GM15510 (cell line): Measurements from ENCODE around the gene ATP6V0A4.

Experiments
- POLR2A ChIP-seq: IDR thresholded peaks from 3 replicates; pipeline ENCODE4 v1.6.1; 2011; ENCODE audit warnings: borderline replicate concordance; ENCODE audit not compliant: insufficient read length; ENCODE audit errors: extremely low read depth

ATP6V0A4 gene

GRCh38 chr7:138745189-138745588 is 52.8 kb downstream of the ATP6V0A4 start:
- TF ChIP-seq POLR2A: no peak

- TF ChIP-seq POLR2A: no peak
These were observed 56.6 kb downstream of the ATP6V0A4 start for GRCh38 chr7:138741453-138741735.

DNA sequence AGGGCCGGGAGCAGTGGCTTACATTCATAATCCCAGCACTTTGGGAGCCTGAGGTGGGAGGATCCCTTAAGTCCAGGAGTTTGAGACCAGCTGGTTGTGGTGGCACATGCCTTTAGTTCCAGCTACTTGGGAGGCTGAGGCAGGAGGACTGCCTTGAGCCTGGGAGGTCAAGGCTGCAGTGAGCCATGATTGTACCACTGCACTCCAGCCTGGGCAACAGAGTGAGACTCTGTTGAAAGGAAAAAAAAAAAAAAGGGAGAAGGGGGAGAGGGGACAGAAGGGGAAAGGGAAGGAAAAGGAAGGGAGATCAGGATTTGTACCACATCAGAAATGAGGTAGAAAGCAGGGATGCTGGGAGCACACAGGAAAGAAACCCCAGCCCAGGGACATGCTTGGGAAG is 58.1 kb downstream of the ATP6V0A4 start:
- no peak for TF ChIP-seq POLR2A

DNA sequence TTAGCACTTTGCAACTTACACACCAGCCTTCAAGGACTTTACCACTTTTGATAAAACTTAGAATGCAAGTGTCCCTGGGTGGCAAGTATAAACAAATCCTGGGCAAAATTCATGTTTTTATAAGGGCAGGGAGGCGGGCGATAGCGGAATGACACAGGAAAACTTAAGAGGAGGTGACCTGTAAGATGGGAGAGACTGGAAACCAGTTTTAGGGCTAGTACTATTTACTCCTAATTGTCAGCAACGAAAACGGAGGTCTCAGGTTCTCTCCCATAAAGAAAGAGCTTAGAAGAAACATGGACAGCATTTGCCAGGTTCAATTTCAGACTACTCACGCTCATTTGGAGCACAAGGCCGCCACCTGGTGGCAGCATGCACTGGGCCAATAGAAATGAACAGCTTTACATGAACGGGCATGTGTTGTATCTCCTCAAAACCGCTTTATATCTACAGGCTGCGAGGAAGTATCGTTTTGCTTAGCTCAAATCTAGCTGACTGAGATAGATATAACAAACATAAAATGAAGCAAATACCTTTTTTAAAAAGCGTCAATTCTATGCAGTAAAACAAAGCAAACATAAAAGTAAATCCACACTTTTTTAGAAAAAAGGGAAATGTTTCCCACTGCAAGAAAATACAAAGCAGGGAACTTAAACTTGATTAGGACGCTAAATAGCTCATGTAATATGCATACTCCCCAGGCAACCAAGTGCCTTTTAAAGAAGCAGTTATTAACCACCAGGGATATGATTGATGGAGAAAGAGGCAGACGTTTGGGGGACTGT is 59.3 kb downstream of the ATP6V0A4 start:
- no peak for TF ChIP-seq POLR2A

- no peak for TF ChIP-seq POLR2A
These were observed 59.9 kb downstream of the ATP6V0A4 start for GRCh38 chr7:138738114-138738513.

DNA sequence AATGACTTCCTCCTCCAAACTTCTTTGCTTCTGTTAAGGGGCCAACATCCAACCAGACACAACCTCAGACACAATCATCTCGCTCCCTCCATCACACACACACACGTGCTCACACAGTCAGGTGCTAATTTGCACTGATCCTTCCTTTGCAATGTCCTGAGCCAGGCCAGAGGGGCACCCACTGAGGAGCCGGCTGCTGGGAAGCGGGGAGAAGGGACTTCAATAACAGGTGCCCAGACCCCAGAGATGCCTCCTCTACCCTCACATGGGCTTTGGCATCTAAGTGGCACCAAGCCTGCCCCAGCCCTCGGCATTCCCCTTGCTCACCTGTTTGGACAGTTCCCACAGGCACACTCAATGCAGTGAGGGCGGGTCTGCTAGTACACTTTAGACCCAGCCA is 62.6 kb downstream of the ATP6V0A4 start:
- no peak for TF ChIP-seq POLR2A

DNA sequence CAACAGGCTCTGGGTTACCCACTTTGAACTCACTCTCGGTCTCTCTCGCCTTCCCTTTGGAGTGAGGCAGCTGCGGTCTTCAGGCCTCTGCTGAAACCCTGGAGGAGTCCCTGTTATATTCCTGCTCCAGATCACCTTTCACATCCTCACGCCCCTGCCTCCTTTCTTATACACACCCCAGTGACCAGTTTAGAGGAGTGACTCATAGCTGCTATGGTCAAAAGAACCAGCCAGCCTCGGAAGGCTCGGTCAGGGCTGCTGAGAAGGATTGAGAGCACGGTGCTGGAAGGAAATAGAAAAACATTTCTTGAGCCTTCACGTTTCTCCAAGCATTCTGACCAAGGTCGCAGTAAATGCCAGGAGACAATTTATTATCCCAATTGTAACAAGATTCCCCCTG is 68.6 kb downstream of the ATP6V0A4 start:
- TF ChIP-seq POLR2A: no peak

GRCh38 chr7:138727336-138728099 is 70.5 kb downstream of the ATP6V0A4 start:
- no peak for TF ChIP-seq POLR2A

- TF ChIP-seq POLR2A: no peak
These were observed 71.7 kb downstream of the ATP6V0A4 start for GRCh38 chr7:138726288-138726687.

GRCh38 chr7:138720286-138720685 is 77.7 kb downstream of the ATP6V0A4 start:
- no peak for TF ChIP-seq POLR2A

DNA sequence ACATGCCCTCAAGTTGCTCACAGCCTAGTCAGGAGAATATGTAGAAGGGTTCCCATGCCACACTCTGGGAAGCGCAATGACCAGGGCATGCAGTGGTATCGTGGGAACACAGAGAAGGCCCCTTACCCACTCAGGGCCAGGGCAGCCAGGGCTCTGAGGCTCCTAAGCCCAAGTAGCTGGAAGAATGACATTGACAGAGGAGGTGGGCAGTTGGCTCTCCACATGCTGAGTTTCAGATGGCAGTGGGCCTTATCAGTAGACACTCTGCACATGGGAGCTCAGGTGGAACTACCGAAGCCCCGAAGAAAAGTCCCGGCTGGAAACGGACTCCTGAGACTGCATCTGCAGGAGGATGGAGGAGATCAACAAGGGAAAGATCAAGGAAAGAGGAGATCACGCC is 81.1 kb downstream of the ATP6V0A4 start:
- no peak for TF ChIP-seq POLR2A

DNA sequence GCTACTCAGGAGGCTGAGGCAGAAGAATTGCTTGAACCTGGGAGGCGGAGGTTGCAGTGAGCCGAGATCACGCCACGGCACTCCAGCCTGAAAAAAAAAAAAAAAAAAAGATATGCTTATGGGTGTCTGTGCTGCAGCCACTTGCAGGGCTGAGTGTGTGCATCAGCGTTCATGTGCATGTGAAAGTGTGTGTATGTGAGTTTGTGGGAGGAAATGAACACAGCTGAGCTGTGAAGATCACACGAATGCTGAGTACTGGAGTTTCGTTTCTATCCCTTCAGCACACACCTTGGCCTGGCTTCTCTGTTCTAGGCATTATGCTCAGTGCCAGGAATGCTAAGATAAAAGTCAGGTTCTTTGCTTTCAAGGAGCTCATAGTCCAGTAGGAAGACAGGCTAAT is 84.8 kb downstream of the ATP6V0A4 start:
- no peak for TF ChIP-seq POLR2A

GRCh38 chr7:138712652-138713051 is 85.3 kb downstream of the ATP6V0A4 start:
- no peak for TF ChIP-seq POLR2A

- TF ChIP-seq POLR2A: no peak
These were observed 87.2 kb downstream of the ATP6V0A4 start for GRCh38 chr7:138710536-138711385.

DNA sequence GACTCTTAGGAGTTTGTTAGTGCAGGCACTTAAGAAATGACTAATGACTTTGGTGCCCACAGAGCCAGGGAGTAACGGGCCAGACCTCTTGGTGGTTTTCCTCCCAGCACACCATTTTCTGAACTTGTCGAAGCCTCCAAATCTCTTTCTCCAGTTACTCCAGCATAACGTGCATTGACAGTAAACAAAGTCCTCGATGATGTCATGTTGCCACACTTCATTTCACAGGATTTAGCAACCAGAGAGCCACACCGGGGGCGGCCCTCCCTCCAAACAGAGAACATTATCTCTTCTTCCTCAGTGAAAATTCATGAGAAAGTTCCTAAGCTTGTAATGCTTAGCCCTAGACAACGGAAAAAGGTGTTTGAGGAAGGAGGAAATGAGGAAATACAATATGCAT is 92.8 kb downstream of the ATP6V0A4 start:
- TF ChIP-seq POLR2A: no peak
